Stimulated activated CD4-positive, alpha-beta T cell treated with anti-CD3 and anti-CD28 coated beads, Interleukin-1b, Interleukin-23, amount 100 ng/mL, for 24 hours (primary cell): ENCODE measurements around the gene AP2A2.

Experiments used
- DNase-seq, 4 experiments: peaks; one replicate each; pipeline ENCODE4 v3.0.0-alpha.2; 2020; ENCODE audit warnings: low read depth in 4 of 4, low spot score in 1 of 4

The AP2A2 gene

DNA sequence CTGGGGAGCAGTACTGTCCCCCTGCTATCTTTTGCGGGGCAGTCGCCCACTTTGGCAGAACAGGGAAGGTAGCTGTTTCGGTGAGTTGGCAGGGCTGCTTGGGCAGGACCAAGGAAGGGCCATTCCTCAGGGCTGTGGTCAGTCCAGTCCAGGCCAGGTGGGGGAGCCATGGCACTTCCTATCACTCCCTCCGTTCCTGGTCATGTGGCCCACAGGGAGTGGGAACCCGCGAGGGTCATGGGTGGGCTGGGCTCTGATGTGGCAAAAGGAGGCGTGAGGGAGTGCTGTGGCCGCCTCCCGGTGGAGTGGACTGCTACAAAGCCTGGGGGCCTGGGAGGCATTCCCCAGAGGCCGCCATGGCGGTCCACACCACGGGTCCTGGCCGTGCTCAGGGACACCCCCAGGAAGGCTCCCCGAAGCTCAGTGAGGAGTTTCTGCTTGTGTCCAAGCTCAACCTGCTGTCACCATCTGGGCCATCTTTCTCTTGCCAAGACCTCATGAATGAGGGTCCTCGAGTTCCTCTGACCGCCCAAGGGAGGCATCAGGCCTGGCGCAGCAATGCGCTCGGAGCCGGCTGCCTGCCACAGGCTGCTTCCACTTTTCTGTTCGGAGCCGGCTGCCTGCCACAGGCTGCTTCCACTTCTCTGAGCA lies 27.0 kb upstream of the AP2A2 start:
- DNase-seq, result no peak

DNA sequence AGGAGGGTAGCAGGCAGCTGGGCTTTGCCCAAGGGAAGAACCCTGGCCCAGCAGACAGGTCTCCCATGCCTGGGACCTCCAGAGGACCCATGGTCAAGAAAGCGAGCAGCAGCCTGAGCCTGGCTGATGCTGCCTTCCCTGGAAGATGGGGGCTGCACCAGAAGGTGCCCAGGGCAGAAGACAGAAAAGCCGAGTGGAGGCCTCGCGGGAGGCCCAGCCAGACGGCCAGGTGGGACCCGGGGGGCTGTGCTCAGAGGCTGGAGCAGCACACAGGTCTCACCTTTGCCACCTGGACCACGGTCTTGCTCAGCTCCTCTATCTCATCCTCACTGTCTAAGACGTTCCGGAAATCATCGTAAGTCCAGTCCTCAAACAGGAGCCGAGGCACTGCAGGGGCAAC lies 25.9 kb upstream of the AP2A2 start:
- DNase-seq, result no peak

DNA sequence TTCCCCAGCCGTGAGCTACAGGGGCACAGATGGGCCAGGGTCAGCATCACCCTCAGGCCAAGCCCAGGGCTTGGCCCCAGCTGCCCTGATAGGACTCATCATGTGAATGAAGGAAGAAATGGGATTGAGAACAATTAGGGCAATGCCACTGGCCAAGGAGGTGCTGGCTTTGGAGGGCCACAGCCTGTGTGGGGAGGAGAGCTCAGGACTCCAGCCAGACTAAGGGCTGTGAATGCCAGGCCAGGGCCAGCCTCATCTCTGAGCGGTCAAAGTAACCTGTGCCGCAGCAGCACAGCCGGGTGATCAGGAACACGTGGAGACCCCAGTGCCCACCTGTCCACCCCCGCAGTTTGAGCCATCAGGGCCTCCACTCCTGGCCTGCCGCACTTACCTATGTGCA lies 25.1 kb upstream of the AP2A2 start:
- no peak for DNase-seq

DNA sequence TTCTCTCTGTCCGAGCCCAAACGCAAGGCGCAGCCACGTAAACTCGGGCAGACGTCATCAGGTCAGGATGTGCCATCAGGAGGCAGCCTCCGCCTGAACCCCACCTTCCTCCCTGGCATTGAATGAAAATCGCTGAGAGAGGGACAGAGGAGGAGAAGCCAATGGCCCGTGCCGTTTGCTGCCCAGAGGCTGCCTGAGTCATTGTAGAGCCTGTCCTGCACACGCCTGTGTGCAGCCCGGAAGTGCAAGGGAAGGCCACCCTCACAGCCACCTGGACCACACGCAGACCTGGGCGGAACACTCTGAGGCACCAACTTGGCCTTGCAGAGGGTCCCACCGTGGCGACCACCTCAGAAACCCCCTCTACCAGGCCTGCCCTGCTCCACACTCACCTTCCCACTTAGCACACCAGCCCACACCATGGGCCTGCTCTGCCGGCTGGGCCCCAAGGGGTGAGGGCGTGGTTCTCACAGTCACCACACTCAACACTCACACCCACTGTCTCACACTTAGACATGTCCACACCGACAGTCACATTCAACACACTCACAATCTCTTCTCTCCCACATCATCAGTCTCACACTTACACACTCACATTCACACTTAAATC lies 24.1 kb upstream of the AP2A2 start:
- no peak for DNase-seq

DNA sequence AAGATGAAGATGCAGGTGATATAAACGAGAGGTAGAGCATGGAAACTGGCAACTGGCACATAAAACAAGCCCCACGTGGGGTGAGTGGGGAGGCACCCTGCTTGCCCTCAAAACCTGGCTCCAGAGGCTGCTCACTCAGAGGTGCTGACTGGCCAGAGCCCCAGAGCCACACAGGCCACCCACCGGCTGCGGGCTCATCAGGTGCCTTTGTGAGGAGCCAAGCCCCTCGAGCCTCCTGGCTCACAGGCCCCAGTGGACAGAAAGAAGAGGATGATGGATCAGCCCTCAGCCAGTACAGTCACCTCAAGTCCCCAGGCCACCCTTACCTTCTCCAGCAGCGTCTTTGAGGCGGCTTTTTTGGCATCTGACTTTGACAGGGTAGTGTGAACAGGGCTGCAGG lies 21.3 kb upstream of the AP2A2 start:
- no peak for DNase-seq

DNA sequence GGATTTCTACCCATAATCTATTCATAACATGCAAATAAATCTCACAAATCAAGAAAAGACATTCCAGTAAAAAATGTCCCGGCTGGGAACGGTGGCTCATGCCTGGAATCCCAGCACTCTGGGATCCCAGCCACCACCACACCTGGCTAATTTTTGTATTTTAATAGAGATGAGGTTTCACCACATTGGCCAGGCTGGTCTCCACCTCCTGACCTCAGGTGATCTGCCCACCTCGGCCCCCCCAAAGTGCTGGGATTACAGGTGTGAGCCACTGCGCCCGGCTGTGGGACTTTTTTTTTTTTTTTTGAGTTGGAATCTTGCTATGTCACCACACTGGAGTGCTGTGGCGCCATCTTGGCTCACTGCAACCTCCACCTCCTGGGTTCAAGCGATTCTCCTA lies 19.7 kb upstream of the AP2A2 start:
- no peak for DNase-seq

DNA sequence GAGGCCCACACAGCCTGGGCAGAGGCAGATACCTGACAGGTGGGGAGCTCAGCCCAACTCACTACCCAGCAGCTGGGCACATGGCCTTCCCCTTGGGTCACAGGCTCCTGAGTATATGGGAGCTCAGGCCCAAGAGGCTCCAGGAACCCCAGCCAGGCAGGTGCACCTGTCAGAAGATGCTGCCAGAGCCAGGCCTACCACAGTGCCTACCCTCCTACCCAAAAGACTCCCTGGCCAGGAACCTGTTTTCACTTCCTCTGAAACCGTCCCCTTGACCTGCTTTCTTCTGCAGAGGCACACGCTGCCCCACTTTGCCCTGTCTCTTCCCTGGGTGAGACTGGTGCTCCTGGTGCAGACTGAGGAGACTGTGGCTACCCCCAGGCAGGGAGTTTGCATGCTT lies 18.0 kb upstream of the AP2A2 start:
- no peak for DNase-seq

DNA sequence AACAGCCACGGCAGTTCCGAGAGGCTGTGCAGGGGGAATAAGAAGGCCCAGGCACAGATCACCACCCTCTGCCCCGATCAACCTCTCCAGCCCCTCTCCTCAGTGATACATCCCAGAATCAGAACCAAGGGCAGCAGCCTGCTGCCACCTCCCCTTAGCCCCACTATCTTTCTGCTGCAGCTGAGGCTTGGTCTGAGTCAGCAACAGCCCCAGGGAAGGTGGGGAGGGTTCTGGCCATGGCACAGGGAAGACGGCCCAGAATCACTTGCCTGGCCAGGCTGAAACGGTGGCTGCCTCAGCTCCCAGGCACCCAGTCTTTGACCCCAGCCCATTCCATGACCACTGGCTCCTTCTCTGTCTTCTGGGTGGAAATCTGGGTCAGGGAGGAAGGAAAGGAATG lies 17.4 kb upstream of the AP2A2 start:
- DNase-seq, result no peak

DNA sequence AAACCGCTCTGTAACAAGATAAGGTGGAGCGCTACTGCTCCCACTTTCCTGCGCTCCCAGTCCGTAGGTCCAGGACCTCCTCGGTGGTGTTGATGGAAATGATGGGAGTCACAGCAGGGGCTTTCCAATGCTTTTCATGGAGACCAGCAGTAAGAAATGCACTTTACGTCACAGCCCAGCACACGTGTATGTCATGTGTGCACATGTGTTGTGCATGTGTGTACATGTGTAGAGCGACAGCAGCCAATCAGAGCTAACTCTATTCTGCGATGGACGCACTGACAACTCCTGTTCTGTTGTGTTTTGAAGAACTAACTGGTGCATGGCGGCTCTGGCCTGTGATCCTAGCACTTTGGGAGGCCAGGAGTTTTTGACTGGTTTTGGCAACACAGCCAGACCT lies 16.3 kb upstream of the AP2A2 start:
- no peak for DNase-seq

DNA sequence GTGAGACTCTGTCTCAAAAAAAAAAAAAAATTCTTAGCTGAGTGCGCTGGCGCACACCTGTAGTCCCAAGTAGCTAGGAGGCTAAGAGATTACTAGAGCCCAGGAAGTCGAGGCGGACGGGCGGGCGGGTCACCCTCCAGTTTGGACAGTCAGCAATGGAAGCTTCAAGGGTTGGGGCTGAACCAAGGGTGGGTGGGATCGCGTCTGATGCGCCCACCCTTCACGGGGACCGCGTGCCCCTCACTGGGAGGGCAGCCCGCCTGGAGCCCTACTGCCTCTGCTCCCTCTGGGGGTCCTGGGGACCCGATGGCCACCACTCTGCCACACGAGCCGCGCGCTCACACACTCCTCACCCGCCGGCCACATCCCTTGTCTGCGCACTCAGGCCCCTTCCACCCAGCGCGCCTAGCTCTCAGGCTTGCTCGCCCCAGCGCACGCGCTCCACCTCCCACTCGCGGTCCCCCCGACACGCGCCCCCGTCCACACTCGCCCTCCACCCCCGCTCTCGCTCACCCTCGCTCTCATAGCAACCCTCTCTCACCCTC lies 15.6 kb upstream of the AP2A2 start:
- DNase-seq, result peak in 1 of 4 experiments; percentile 16

DNA sequence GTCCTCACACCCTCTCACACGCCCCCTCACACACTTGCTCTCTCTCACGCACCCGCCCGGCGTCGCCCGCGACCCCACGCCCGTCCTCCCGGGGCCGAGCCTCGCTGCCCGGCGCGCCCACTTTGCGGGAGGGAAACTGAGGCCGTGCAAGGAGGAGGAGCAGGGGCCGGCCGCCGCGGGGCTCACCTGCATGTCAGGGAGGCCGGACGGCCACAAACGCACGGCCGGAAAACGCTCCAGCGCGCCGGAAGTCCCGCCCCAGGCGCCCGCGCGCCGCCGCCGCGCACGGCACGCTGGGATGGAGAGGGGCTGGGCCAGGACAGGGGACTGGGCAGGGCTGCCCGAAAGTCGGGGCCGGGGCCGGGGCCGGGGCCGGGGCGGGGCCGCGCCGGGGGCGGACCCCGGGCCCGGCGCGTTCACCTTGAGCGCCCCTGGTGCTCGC lies 15.1 kb upstream of the AP2A2 start, which contains the start of gene CHID1:
Gene CHID1 (minus strand): TSS at position 222 of the 442 bp plus-strand sequence. CDS start 5,994 bp downstream, outside the sequence.
- DNase-seq, result peak; percentile 56 to 84 (median 74)

DNA sequence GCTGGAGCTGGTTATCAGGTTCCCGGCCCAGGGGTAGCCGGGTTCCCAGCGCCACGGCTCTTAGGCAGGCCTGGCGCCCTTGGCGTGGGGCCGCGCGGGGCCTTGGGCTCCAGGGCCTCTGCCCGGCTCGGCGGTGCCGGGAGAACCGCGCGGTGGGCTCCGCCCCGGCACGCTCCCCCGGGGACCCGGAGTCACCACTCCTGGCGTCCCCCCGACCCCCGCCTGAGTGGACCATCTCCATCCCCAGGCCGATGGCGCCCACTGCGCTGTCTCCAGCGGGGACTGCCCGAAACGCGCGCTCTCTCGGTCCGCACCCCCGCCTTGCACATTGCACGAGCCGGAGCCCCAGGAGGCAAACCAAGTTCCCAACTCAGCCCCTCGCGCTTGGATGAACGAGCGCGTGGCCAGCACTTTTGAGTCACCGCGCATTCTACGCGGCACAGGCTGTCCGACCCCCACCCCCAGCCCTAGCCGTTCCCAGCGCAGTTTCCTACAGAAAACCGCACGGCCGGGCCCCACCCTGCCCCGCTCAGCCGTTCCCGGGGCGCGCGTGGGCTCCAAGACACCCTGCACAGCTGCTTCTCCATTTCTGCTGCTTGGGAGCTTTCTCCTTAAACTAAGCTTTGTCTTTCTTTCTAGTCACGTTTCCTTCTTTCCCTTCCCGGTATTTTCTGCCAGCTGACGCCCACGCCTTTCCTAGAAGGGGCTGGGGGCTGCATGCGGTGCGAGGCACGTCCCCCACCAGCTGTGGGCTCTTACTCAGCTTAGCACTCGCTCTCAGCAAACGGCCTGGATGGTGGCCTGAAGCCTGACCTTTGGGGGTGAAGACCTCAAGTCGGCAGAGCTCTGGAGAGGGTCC lies 14.4 kb upstream of the AP2A2 start:
- DNase-seq, result peak; percentile 7 to 24 (median 14)

DNA sequence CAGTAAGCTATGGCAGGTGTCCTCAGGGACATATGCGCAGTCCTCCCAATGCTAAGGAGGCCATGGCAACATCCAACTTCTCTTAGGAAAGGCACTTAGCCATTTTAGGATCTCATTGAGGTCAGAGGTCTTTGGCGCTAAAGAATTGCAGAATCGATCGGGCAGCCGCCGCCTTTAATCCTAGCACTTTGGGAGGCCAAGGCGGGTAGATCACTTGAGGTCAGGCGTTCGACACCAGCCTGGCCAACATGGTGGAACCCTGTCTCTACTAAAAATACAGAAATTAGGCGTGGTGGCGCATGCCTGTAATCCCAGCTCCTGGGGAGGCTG lies 13.8 kb upstream of the AP2A2 start:
- no peak for DNase-seq

DNA sequence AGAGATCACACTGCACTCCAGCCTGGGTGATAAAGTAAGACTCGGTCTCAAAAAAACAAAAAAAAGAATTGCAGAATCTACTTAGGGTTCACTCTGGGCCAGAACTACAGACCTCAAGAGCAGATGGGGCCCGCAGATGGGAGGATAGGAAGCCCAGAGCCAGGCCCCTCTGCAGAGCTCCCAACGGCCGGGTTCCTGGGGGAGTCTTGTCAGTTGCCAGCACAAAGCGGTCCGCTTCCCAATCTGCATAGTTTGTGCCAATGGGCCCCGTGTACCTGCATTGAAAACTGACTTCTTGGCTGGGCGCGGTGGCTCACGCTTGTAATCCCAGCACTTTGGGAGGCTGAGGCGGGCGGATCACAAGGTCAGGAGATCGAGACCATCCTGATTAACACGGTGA lies 13.4 kb upstream of the AP2A2 start:
- no peak for DNase-seq

DNA sequence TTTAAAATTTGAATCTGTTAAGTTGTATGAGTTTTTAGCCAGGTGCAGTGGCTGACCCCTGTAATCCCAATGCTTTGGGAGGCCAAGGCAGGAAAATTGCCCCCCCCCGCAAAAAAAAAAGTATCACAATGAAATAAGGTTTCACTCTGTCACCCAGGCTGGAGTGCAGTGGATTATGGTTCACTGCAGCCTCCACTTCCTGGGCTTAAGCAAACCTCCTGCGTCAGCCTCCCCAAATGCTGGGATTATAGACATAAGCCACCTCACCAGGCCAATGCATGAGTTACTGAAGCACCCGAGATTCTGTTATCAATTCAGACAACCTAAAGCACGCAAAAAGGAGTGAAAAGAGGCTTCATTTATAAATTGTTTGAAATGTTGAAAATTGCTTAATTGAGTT lies 12.6 kb upstream of the AP2A2 start:
- DNase-seq, result no peak

DNA sequence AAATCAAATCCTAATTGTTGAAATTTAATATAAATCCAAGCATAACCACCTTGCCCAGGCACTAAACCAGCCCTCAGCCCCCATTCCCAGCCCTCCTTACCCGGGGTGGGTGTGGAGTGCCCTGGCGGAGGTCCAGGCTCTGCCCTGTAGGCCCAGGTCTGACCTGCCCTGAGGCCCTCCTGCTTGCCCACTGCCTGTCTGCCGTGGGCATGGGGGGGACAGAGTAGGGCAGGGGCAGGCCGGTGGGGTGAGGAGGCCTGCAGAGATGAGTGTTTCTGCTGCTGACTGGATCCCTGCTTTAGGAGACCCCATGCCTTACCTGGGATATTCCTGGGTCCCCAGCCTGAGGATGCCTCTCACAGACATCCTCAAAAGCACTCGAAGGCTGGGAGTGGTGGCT lies 11.5 kb upstream of the AP2A2 start:
- no peak for DNase-seq

DNA sequence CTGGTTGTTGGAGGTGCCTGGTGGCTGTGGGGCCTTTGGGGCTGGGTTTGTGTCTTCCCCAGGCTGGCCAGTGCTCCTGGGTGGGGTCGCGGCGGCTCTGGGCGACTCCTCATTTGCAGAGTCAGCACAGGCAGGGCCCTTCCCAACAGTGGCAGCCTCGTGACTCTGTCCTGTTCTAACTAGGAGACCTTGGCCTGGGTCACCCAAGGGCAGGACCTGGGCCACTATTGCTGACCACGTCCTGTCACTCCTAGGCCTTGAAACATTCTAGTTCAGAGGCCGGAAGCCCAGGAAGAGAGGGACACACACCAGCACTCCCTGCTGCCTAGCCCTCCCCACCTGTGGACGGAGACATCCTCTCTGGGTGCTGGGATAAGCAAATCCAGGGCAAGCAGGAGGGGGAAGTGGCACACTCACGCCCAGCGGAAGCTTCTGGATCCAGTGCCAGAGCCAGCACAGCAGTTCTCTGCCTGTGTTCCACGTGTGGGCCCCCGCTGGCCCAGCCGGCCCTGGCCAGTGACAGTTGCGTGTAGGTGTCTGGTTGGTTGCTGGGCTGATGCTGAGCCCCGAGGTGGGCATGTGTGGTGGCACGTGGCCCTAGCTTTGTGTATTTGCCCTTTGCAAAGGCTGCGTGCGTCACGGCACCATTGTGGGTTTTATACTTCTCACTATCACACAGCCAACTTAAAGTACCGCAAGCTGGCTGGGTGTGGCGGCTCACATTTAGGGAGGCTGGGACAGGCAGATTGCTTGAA lies 10.7 kb upstream of the AP2A2 start:
- no peak for DNase-seq

DNA sequence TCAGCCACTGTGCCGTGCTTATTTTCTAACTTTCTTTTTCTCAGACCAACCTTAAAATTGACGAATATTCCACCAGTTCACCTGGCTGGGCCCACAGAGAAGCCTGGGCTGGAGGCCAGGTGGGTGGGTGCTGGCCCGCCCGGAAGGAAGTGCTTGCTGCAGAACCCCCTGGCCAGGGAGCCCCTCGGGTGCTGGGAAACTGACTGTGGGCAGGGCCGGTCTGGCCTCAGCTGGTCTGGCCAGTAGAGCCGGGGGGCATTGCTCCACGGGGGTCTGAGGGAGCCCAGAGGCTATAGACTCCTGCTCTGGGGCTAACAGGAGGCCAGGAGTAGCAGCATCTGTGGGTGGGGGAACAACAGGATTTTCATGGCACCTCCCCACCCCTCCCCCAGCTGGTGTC lies 8.2 kb upstream of the AP2A2 start:
- no peak for DNase-seq

DNA sequence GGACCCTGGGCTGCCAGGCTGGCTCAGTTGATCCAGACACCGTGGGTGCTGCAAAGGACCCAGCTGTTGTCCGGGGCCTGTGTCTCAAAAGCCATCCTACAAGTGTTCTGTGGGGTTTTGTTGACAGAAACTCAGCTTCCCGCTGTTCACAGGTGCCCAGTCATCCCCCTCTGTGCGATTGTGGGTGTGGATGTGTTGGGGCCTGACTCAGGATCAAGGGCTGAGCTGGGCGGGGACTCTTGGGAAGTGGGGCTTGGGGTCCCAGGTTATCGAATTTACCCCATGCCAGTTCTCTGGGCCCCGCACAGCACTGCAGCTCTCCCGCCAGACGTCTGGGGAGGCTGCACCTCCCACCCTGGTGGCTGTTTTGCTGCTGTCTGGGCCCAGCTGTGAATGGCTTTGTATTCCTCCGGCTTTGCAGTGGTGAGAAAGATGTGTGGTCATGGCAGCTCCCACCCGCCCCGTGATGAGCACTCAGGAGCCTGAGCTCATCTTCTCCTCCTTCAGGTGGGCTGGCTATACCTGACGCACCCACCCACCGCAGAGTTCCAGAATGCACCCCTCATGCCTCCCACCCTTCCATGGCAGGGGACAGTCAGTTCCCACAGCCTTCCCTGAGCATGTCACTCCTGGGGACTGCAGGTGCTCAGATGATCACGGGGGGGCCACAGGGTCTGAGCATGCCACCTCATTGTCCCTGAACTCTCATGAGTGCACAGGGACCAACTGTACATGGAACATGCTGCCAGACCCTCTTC lies 3.6 kb upstream of the AP2A2 start:
- no peak for DNase-seq

DNA sequence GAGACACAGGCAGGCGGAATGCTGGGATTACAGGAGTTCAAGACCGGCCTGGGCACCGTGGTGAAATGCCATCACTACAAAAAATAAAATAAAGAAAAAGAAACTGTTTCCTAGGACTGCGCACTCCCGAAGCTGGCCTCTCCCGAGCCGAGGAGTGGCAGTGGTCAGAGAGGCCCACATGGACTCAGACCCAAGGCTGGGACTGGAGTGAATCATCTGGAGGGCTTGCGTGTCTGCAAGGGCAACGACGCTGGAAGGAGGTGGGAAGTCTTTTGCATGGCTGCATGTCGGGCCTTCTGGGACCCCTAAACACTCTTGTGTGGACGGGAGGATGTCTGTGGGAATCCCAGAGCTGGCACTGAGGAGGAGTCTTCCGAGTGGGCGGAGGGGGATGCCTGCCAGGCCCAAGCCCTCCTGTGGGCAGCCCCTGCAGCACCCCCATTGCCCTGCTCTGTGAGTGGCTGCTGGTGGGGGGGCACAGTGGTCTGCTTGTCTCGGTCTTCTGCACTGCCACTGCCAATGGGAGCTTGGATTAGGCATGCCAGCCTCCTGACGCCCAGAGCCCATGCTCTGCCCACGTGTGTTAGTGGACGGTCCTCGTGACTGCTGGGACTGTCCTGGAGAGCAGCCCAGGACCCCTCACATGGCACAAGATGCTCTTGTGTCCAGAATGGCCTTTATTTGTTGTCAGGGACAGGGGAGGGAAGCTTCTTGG lies 1.8 kb upstream of the AP2A2 start:
- DNase-seq, result no peak
